Measurements from ENCODE around the gene GPM6B.

GPM6B gene

GRCh38 chrX:13854003-13854402 lies 37.1 kb upstream of the GPM6B start:
- H3K4me3 ChIP-seq (replicated peaks; ENCODE audit: insufficient read depth, low read length) = no peak overlapping the region
- peaks cover 4% of the 10 kb centered on the region for H3K27me3 ChIP-seq (ENCODE audit: insufficient read depth, poor library complexity, severe bottlenecking)
- TF ChIP-seq SPI1 (IDR thresholded peaks at IDR 0.05; ENCODE audit: borderline replicate concordance, low read depth) (no peak), CTCF (IDR thresholded peaks at IDR 0.05; ENCODE audit: insufficient read depth, low read length) (no peak), REST (IDR thresholded peaks at IDR 0.05; ENCODE audit: insufficient replicate concordance, low read depth) (no peak), GABPA (IDR thresholded peaks at IDR 0.05; ENCODE audit: low read depth) (no peak), POLR2AphosphoS5 (IDR thresholded peaks at IDR 0.05; ENCODE audit: low read depth) (no peak)
- H3K27ac ChIP-seq (replicated peaks) = no peak overlapping the region
- no peak for DNase-seq (ENCODE audit: low read depth in 1 of 2, low spot score in 1 of 2)

- TF ChIP-seq SPI1 (IDR thresholded peaks at IDR 0.05; ENCODE audit: borderline replicate concordance, low read depth) = no peak
- no peak for TF ChIP-seq REST (IDR thresholded peaks at IDR 0.05; ENCODE audit: insufficient replicate concordance, low read depth)
- TF ChIP-seq GABPA (IDR thresholded peaks at IDR 0.05; ENCODE audit: low read depth) = no peak
- TF ChIP-seq CTCF (IDR thresholded peaks at IDR 0.05; ENCODE audit: insufficient read depth, low read length) = no peak
- no peak for TF ChIP-seq POLR2AphosphoS5 (IDR thresholded peaks at IDR 0.05; ENCODE audit: low read depth)
- peaks cover 3% of the 10 kb centered on the region for H3K27me3 ChIP-seq (ENCODE audit: insufficient read depth, poor library complexity, severe bottlenecking)
- H3K4me3 ChIP-seq (replicated peaks; ENCODE audit: insufficient read depth, low read length) = no peak overlapping the region
- no peak for DNase-seq (ENCODE audit: low read depth in 1 of 2, low spot score in 1 of 2)
- no peak overlapping the region for H3K27ac ChIP-seq (replicated peaks)
Measured at GRCh38 chrX:13852001-13852695, 35.3 kb upstream of the GPM6B start.

- TF ChIP-seq SPI1 (IDR thresholded peaks at IDR 0.05; ENCODE audit: borderline replicate concordance, low read depth) (no peak), CTCF (IDR thresholded peaks at IDR 0.05; ENCODE audit: insufficient read depth, low read length) (no peak), REST (IDR thresholded peaks at IDR 0.05; ENCODE audit: insufficient replicate concordance, low read depth) (no peak), POLR2AphosphoS5 (IDR thresholded peaks at IDR 0.05; ENCODE audit: low read depth) (no peak), GABPA (IDR thresholded peaks at IDR 0.05; ENCODE audit: low read depth) (no peak)
- no peak for DNase-seq (ENCODE audit: low read depth in 1 of 2, low spot score in 1 of 2)
- Histone ChIP-seq H3K27me3 (ENCODE audit: insufficient read depth, poor library complexity, severe bottlenecking) (peaks cover 3% of the 10 kb centered on the region), H3K27ac (replicated peaks) (no peak overlapping the region), H3K4me3 (replicated peaks; ENCODE audit: insufficient read depth, low read length) (no peak overlapping the region)
Measured at GRCh38 chrX:13845721-13846378, 29.0 kb upstream of the GPM6B start.
